Measurements from ENCODE around the gene NRG3. TPM values are rescaled to one million over a fixed set of nuclear protein-coding genes. Genes with fewer than 3 reads are reported as not detected.
"Not testable (repeated sequence)": the region's sequence is repeated elsewhere in the genome, so short reads cannot be mapped to it uniquely, and the experiment has no call there.

Gene NRG3
- polyA plus RNA-seq, 3 donors from 2014 or later = not detected

DNA sequence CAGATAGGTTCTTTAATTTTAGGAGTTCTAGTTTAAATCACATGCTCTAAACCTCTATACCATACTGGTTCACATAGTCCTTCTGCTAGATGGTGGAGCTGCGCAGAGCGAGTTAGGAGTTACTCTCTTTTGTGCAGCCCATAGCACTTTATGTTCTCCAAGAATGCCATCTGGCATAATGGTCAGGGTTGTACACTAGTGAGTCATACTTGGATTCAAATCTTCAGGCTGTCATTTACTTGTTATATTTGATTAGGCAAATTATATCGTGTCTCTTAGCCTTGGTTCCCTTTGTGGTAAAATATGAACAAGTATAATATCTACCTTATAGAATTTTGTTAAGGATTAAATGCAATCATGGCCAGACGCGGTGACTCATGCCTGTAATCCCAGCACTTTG is 1078.3 kb downstream of the NRG3 start:
- no peak overlapping the region for H3K27ac Mint-ChIP-seq
- no peaks in the 10 kb centered on the region for H3K4me1 Mint-ChIP-seq
- H3K27me3 Mint-ChIP-seq (ENCODE audit: low read depth in 3 of 3) = no peaks in the 10 kb centered on the region
- DNase-seq = no peak
- no peaks in the 10 kb centered on the region for H3K36me3 Mint-ChIP-seq
- peaks cover 0 to 12% (median 8%) of the 10 kb centered on the region in 6 donors for H3K9me3 Mint-ChIP-seq
- H3K4me3 Mint-ChIP-seq = no peak overlapping the region

- H3K4me1 Mint-ChIP-seq = no peaks in the 10 kb centered on the region
- no peaks in the 10 kb centered on the region for H3K36me3 Mint-ChIP-seq
- no peaks in the 10 kb centered on the region for H3K27me3 Mint-ChIP-seq (ENCODE audit: low read depth in 3 of 3)
- H3K9me3 Mint-ChIP-seq = peaks cover 0 to 12% (median 8%) of the 10 kb centered on the region in 6 donors
- H3K4me3 Mint-ChIP-seq = no peak overlapping the region
- H3K27ac Mint-ChIP-seq = no peak overlapping the region
- no peak for DNase-seq
Measured at GRCh38 chr10:82953909-82954308, 1078.9 kb downstream of the NRG3 start.

GRCh38 chr10:82960421-82961060 is 1085.5 kb downstream of the NRG3 start:
- not testable (repeated sequence) for H3K4me3 Mint-ChIP-seq; H3K36me3 Mint-ChIP-seq; H3K27me3 Mint-ChIP-seq (ENCODE audit: low read depth in 3 of 3); H3K4me1 Mint-ChIP-seq; H3K27ac Mint-ChIP-seq; DNase-seq
- H3K9me3 Mint-ChIP-seq = peaks cover 2 to 28% (median 8%) of the 10 kb centered on the region in 6 donors

DNA sequence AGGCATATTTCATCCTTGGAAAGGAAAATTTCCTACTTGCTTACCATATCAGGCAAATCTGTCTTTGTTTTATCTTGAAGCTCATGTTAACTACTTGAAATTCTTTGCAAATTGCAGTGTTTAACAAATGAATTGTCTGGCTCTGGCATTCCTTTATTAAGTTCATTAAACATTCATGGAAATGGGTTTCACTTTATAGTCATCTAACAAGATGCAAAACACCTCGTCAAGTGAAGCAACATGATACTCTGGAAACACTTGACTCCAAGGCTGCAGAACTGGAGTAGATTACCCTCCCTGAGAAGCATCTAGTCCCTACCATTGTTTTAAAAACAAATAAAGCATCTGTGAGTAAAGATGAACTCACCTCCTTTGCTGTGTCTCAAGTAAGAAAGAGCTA is 1086.9 kb downstream of the NRG3 start:
- H3K4me3 Mint-ChIP-seq = no peak overlapping the region
- H3K4me1 Mint-ChIP-seq = no peaks in the 10 kb centered on the region
- no peaks in the 10 kb centered on the region for H3K27me3 Mint-ChIP-seq (ENCODE audit: low read depth in 3 of 3)
- no peaks in the 10 kb centered on the region for H3K36me3 Mint-ChIP-seq
- H3K9me3 Mint-ChIP-seq = peaks cover 2 to 28% (median 4%) of the 10 kb centered on the region in 6 donors
- DNase-seq = no peak
- H3K27ac Mint-ChIP-seq = no peak overlapping the region

- Mint-ChIP-seq H3K9me3 (peaks cover 0 to 20% (median 2%) of the 10 kb centered on the region in 6 donors), H3K4me1 (no peaks in the 10 kb centered on the region), H3K27ac (no peak overlapping the region), H3K27me3 (ENCODE audit: low read depth in 3 of 3) (no peaks in the 10 kb centered on the region), H3K36me3 (no peaks in the 10 kb centered on the region), H3K4me3 (no peak overlapping the region)
- DNase-seq = no peak
Measured at GRCh38 chr10:82966130-82966529, 1091.1 kb downstream of the NRG3 start.

GRCh38 chr10:82968533-82968932 is 1093.5 kb downstream of the NRG3 start:
- H3K27me3 Mint-ChIP-seq (ENCODE audit: low read depth in 3 of 3) = no peaks in the 10 kb centered on the region
- no peak for DNase-seq
- no peaks in the 10 kb centered on the region for H3K4me1 Mint-ChIP-seq
- H3K9me3 Mint-ChIP-seq = peaks cover 0 to 13% (median 2%) of the 10 kb centered on the region in 6 donors
- H3K36me3 Mint-ChIP-seq = no peaks in the 10 kb centered on the region
- no peak overlapping the region for H3K4me3 Mint-ChIP-seq
- no peak overlapping the region for H3K27ac Mint-ChIP-seq

GRCh38 chr10:82969405-82969804 is 1094.4 kb downstream of the NRG3 start:
- Mint-ChIP-seq H3K9me3 (peaks cover 0 to 13% (median 2%) of the 10 kb centered on the region in 6 donors), H3K36me3 (no peaks in the 10 kb centered on the region), H3K27me3 (ENCODE audit: low read depth in 3 of 3) (no peaks in the 10 kb centered on the region), H3K4me3 (no peak overlapping the region), H3K4me1 (no peaks in the 10 kb centered on the region), H3K27ac (no peak overlapping the region)
- no peak for DNase-seq

DNA sequence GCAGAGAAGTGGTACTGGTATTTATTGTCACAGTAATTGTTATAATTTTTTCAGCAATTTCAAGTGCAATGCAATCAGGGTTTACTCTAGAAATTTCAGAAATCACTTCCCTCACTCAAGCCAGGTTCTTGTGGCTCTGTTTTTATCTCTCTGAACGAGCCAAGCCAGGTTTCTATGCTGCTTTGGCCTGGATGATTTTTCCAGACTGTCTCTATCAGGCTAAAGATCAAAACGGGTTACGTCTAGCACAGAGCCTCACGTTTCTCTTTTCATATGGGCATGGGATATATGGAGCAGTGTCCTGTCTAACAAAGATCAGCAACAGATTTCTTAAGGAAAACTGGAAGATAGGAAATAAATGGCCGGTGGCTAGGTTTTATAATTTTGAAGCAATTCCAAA is 1105.3 kb downstream of the NRG3 start:
- no peaks in the 10 kb centered on the region for H3K36me3 Mint-ChIP-seq
- no peak overlapping the region for H3K4me3 Mint-ChIP-seq
- DNase-seq = no peak
- peaks cover 2 to 26% (median 9%) of the 10 kb centered on the region in 6 donors for H3K9me3 Mint-ChIP-seq
- H3K27me3 Mint-ChIP-seq (ENCODE audit: low read depth in 3 of 3) = peaks cover 0 to 1% (median 0%) of the 10 kb centered on the region in 3 donors
- no peaks in the 10 kb centered on the region for H3K4me1 Mint-ChIP-seq
- no peak overlapping the region for H3K27ac Mint-ChIP-seq

GRCh38 chr10:82981137-82981723 is 1106.2 kb downstream of the NRG3 start:
- Mint-ChIP-seq H3K27ac (no peak overlapping the region), H3K36me3 (no peaks in the 10 kb centered on the region), H3K9me3 (peaks cover 2 to 32% (median 14%) of the 10 kb centered on the region in 6 donors), H3K27me3 (ENCODE audit: low read depth in 3 of 3) (peaks cover 0 to 1% (median 0%) of the 10 kb centered on the region in 3 donors), H3K4me1 (no peaks in the 10 kb centered on the region), H3K4me3 (no peak overlapping the region)
- DNase-seq = no peak

- no peak overlapping the region for H3K4me3 Mint-ChIP-seq
Measured at GRCh38 chr10:82982110-82982608, 1107.2 kb downstream of the NRG3 start.

DNA sequence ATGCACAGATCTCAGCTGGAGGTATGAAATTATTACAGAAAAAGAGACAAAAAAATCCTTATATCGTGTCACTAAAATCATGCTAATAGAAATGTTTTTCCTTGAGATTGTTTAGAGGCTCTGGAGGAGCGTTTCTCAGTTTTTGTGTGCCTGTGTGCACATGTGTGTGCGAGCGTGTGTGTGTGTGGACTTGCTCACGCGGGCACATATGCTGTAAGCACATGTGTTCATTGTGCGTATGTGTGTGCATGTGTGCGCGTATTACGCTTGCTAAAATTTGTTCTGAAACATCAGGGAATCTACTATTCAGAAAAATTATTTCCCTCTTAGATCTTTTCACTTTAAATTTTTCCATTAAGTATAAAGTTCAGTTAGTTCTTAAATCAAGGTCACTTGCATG is 1111.2 kb downstream of the NRG3 start:
- Mint-ChIP-seq H3K27ac (no peak overlapping the region), H3K4me3 (no peak overlapping the region), H3K36me3 (no peaks in the 10 kb centered on the region), H3K27me3 (ENCODE audit: low read depth in 3 of 3) (no peaks in the 10 kb centered on the region), H3K4me1 (no peaks in the 10 kb centered on the region), H3K9me3 (peaks cover 0 to 17% (median 13%) of the 10 kb centered on the region in 6 donors)
- no peak for DNase-seq

More at GRCh38 chr10:82982110-82982608, 1107.2 kb downstream of the NRG3 start:
- H3K9me3 Mint-ChIP-seq = peaks cover 2 to 28% (median 13%) of the 10 kb centered on the region in 6 donors
- no peak overlapping the region for H3K27ac Mint-ChIP-seq
- DNase-seq = no peak
- peaks cover 0 to 1% (median 0%) of the 10 kb centered on the region in 3 donors for H3K27me3 Mint-ChIP-seq (ENCODE audit: low read depth in 3 of 3)
- H3K36me3 Mint-ChIP-seq = no peaks in the 10 kb centered on the region
- no peaks in the 10 kb centered on the region for H3K4me1 Mint-ChIP-seq

GRCh38 chr10:83006479-83006878 is 1131.5 kb downstream of the NRG3 start:
- not testable (repeated sequence) for H3K36me3 Mint-ChIP-seq; H3K27ac Mint-ChIP-seq; H3K4me3 Mint-ChIP-seq; DNase-seq; H3K27me3 Mint-ChIP-seq (ENCODE audit: low read depth in 3 of 3); H3K4me1 Mint-ChIP-seq
- H3K9me3 Mint-ChIP-seq = peaks cover 2 to 53% (median 12%) of the 10 kb centered on the region in 6 donors

DNA sequence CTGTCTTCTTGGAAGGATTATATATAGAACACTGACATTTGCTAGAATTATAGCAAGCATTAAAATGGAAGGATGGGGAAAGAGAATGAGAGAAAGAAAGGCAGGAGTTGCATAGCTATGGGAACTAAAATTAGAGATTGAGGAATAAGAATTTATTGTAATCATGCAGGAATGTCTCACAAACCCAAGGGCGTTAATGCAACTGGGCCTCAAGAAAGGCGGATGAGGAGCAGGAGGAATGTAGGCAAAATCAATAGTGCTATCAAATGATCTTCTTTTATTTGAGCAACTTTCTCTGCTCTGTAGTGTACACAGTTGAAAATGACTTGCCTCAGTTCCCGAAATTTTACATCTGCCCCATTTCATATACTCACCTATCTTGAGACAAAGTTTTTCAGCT is 1132.5 kb downstream of the NRG3 start:
- Mint-ChIP-seq H3K36me3 (no peaks in the 10 kb centered on the region), H3K27me3 (ENCODE audit: low read depth in 3 of 3) (no peaks in the 10 kb centered on the region), H3K4me1 (no peaks in the 10 kb centered on the region)

GRCh38 chr10:83012866-83013265 is 1137.9 kb downstream of the NRG3 start:
- no peaks in the 10 kb centered on the region for H3K36me3 Mint-ChIP-seq

More for the DNA sequence above, 1132.5 kb downstream of the NRG3 start:
- Mint-ChIP-seq H3K4me3 (no peak overlapping the region), H3K27ac (no peak overlapping the region), H3K9me3 (peaks cover 2 to 45% (median 13%) of the 10 kb centered on the region in 6 donors)
- no peak for DNase-seq

More at GRCh38 chr10:83012866-83013265, 1137.9 kb downstream of the NRG3 start:
- Mint-ChIP-seq H3K9me3 (peaks cover 0 to 22% (median 7%) of the 10 kb centered on the region in 6 donors), H3K27ac (no peak overlapping the region), H3K27me3 (ENCODE audit: low read depth in 3 of 3) (no peaks in the 10 kb centered on the region), H3K4me1 (no peaks in the 10 kb centered on the region), H3K4me3 (no peak overlapping the region)
- no peak for DNase-seq
